Measurements from ENCODE around the gene FOSL2.

FOSL2 gene

DNA sequence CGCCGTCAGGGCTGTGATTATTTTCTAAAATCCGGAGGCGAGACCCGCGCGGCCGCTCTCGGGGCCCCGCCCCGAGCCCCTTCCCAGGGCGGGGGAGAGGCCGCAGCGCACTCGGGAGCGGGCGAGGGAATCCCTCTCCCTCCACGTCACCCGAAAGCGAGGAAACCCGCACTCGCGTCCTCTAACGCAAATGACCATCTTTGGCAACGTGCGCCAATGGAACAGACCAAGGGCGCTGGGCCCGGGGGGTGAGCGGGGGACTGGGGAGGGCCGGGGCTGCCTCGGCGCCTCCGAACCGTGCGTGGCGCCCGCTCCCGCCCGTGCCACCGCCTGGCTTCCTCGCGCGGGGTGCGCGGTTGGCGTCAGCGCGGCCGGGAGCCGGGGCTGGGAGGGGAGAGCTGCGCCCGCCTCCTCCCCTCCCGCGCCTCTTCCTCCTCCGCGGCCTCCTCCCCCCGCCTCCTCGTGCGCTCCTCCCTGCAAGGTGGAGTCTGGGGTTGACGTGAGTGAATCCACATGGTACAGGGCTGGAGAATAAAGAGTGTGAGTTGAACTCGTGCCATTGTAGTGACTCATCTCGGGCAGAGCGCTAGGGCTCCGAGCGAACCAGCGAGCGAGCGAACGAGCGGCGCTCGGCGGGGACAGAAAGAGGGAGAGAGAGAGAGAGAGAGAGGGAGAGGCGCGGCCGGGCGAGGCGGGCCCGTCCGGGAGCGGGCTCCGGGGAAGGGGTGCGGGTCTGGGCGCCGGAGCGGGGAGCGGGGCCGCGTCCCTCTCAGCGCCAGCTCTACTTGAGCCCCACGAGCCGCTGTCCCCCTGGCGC, at the start of gene FOSL2:
TSS of gene FOSL2 (plus strand) at position 562 of the 817 bp plus-strand sequence. CDS start 863 bp downstream, outside the sequence.
- peak; percentile 76 for DNase-seq

DNA sequence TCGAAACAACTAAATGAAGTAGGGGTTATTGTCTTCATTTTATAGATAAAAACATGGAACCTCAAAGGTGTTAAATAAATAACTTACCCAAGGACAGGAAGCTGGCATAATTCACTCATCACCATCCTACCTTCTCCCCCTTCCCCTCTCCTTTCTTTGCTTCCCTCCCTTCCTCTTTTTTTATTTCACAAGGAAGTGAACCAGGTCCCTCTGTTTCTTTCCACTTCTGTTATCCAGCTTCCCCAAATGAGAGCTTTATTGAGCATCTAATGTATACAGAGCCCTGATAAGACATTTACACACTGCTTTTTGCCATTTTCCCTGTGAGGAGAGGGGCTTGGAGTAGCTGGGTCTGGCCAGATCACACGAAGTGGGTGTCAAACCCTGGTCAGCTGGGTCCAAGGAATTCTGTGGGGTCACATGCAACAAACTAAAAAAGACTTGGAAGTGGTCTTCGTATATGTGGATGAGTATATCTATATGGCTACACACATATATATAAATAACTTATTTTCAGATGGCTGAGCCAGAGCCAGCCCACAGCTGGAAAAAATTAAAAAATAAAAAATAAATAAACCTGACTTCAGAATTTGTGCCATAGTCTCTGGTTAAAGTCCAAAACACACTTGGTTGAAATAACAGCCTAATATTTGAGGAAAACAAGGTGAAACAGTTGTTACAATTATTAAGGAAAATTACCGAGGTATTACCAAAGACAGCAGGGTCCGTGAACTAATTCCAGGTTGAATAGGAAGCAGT, 49.3 kb upstream of the FOSL2 start:
- DNase-seq = no peak

DNA sequence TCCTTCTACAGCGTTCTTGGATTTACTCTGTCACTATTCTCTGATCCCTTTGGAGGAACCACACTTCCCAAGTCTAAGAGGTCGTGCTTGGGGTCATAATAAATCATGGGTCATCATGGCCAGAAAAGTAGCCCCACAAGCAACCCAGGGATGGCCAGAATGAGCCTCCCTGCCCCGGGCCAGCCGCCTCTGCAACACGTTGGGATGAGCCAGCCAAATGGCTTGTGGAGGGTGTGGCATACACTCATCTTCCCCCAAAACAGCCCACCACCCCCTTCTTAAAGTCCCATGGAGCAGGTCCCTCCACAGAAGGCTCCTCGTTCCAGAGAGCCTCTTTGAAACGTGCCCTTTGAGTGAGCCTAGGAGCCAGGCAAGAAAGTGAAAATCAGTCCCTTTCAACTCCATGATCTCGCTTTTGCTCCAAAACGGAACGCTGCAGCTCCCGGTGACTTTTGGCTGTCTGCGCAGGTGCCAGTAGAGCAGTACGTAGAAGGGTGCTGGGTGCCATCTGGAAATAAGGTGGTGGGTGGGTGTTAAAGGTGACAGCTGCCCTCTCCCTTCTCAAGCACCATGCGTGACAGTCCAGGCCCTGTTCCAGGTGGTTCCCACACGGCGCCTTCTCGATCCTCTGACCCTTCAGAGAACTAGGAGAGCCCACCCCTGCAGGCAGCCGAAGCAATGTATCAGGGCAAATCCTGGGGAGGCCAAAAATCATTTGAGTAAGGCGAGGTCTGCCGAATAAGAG, 48.5 kb upstream of the FOSL2 start:
- no peak for DNase-seq

DNA sequence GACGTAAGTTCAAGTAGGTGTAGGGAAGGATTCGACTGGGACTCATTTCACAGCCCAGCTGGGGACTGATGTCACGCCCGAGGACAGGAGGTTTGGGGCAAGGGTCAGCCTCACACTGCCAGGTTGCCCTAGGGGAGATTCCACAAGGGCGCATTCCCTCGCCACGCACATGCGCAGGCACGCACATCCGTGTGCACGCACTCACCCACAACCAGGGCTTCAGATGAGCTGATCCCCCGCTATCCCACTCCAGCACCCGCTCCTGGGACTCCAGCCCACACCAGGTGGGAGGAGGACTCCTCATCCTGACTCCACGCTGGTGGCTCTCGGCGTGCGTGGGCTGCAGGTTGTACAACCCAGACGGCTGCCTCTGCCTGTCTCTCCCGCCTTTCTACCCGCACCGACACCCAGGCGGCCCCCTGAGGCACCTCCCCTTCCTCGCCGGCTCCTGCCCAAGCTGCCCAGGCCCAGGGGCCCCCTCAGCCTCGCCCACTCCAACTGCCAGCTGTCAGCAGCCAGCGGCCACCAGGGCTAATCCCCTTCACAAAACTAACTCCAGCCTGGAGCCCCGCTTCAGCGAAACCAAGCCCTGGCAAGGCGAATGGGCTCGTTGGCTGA, 47.8 kb upstream of the FOSL2 start:
- DNase-seq = no peak

DNA sequence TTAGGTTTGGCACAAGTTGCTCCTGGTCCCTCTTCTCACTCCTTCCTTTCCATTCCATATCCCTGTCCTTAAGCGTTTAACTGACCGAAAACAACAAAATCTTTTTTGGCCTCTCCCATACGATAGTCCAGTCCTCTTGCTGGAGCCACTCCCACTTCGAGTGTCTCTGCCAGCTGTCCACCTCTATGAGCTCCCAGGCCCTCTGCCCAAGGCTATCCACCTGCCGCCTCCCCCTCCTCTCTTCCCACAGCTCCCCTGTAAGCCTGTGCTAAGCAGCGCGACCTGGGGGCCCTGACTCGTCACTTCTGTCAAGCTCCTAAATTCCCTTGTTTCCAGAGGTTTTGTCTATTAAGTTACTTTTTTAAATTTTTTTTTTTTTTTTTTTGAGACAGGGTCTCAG, 47.0 kb upstream of the FOSL2 start:
- no peak for DNase-seq

DNA sequence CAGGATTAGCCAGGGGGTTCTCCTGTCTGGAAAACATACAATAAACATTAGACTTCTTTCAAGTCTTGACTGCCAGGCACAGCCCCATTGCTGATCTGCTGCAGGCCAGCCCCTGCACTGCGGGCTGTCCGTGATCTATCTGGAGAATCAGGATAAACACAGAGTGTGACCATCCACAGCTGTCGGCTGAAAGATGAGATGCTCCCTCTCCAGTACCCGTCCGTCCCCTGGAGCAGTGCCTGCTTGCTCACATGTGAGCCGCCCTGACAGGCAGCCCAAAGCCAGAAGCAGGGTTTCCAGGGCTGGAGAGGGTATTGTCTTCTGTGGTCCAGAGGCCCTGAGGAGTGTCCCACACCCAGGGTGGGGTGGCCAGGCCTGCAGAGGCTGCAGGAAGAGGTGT, 46.1 kb upstream of the FOSL2 start:
- no peak for DNase-seq

DNA sequence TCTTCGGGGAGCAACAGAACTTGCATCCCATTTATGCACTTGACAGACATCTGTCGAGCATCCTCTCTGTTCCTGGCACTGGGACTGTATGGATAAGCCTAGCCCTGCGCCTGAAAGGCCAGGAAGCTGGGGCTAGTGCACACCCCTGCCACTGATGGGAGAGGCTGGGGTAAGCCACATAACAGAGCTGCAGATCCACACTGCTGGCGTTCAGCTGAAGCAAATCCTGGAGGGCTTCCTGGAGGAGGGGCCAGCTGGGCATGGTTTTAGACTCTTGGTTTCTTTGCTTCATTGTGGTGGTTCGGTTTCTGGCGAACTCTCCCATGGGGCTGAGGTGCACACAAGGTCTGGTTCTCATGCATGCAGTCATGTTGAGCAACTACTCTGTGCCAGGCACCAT, 45.5 kb upstream of the FOSL2 start:
- no peak for DNase-seq

DNA sequence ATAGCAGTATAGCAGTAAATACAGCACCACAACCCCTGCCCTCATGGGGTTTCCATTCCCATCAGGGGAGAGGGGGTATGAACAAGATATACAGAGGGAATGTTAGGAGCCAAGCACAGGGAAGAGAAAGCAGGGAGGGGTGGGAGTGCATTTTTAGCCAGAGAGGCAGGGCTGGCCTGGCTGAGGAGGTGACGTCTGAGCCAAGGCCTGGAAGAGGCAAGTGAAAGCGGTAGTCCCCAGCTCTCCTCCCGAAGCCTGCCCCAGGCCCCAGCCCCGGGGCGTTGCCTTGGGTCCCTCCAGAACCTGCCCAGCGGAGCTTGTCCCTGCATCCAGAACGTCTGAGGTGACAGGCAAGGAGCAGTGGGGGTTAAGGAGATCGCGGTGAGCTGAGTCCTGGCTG, 45.1 kb upstream of the FOSL2 start:
- DNase-seq = no peak

DNA sequence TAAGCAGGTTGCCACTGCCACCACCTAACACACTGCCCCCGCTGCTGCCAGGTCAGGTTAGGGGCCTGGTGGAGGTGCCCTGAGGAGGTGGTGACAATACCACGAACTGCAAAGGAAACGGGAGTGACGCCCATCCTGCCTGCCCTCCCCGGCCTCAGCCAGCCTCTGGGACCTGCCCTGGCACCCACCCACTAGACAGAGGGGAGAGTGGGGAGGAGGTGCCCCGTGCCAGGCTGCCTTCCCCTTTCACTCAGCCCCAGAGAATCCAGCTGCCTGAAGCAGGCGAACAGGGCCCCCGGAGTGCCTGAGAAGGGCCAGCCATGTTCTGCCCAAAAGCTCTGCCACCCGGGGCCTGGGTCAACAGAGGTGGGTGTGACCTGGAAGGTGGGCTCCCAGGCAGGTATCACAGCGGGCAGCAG, 44.5 kb upstream of the FOSL2 start:
- DNase-seq = no peak

DNA sequence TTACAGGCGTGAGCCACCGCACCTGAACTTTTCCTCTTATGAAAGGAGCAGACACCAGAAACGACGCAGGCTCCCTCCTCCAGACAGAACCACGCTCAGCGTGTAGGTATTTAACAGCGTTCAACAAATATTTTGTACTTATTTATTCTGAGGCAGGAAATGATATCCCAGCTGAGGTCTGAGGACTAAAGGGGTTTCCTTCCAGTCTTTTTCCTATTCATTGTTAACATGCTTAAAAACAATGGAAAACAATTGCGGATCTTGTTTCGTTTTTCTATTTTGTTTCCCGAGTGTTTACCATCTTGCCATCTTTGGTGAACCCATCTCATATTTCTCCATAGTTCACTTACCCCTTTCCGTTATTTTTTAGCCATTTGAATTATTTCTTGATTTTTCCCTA, 43.7 kb upstream of the FOSL2 start:
- DNase-seq = no peak

DNA sequence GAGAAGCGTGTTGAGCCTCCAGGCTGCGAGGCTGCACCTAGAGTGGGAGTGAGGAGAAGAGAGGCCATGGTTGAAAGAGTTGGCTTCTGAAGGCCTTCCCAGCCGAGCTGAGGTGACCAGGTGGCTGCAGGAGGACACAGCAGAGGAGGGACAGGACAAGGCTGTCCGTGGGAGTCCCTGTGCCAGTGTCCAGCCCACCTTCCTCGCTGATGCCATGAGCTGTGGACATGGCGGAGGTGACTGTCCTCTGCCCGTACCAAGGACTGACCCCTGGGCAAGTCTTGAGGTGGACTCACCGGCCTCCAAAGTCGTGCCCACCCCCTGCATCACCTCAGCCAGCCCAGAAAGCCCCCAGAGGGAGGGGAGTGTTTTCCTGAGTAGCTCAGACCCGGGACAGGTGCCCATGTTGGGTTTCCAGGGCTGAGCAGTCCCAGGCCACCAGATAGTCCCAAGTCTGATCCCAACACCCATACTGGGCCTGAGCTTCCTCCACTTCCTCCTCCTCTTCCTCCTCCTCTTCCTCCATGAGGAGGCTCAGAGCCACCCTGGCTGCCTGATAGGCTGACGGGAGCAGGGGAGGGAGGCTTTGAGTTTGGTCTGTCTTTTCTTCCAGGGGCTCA, 43.0 kb upstream of the FOSL2 start:
- no peak for DNase-seq

DNA sequence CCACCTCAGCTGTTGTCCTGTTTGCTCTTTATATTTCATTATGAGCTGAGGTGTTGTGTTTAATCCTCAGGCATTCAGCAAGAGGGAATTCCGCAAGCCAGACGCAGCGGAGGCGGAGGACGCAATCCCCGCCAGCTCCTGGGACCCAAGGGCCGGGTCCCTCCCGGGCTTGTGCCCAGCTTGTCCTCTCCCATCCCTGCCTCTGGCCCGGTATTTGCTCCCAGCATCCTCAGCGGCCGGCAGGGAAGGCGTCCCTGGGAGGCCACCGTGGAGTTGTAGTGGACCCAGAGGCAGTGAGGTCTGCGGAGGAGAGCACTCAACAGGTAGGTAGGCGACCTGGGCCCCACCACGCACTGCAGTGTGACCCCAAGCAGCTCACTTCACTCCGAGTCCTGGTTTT, 42.5 kb upstream of the FOSL2 start:
- DNase-seq = no peak

DNA sequence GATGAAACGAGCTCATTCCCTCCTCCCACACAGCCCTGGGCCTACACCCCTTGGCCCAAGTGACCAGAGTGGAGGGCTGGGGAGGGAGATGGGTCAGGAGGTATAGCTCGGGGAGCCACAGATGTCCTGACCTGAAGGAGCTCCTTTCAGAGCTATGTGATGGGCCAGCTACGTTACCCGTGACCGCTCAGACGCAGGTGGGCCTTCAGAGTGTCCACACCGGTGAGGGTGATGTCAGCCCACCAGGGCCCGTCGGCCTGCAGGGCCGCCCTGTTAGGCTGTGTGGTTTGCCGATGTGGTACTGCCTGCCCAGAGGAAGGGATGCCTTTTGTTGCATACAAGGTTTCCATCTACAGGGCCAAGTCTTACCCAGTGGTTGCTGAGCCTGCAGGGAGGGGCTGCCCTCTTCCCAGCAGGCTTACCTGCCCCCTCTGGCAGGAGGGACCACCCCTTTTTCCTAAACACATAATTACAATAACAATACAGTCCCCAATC, 41.8 kb upstream of the FOSL2 start:
- DNase-seq = no peak

DNA sequence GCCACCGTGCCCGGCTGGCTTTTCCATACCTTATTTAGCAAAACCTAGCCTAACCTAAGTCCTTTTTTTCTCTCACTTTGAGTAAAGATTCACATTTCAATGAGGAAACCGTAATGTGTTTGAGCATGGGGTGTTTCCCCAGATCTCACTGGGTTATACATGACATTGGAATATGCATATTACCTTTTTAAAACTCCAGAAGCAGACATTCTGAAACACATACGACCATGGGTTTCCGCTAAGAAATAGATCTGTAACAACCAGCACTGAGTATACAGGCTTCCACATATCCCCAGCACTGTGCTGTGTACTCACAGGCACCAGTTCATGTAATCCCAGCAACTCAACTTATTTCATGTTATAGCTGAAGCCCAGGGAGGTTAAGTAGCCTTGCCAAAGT, 41.0 kb upstream of the FOSL2 start:
- DNase-seq = no peak

DNA sequence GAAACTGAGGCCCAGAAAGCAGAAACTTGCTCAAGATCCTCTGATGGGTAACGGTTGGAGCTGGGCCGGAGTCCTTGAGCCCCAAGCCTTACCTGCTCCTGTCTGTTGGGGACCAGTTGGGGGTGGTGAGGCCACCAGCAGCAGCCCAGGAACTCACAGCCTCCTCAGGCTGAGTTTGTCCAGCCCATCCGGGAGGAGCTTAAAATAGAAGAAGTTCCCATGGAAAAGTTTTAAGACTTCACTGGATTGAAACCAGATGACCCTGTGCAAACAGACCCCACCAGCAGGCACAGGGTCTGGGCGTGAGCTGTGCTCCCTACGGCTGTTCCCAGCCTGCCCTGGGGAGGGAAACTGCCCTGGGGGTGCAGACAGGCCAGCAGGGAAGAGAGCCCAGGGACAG, 40.6 kb upstream of the FOSL2 start:
- no peak for DNase-seq

DNA sequence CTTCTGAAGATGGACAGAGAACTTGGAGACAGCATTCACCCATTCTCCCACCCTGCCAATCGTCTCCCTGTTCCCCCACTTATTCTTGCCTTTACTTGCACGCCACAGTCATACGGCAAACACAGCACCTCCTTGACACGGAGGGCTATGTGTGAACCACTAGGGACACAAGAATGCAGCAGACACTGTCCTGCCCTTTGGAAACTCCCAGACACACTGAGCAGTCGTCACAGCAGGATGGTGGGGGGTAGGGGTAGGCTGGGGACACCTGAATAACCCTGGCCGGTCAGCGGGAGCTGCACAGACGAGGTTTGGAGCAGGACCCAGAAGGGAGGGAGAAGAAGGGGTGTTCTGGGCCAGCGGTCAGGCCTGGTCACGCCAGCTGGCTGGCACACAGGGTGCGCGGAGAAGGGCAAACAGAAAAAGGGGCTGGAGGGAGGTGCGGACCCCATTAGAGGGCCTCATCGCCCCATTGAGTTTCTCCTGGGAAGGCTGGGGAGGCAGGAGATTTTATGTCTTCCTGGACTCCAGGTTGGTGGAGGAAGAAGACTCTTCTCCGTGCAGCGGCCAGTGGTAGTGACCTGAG, 40.0 kb upstream of the FOSL2 start:
- no peak for DNase-seq

DNA sequence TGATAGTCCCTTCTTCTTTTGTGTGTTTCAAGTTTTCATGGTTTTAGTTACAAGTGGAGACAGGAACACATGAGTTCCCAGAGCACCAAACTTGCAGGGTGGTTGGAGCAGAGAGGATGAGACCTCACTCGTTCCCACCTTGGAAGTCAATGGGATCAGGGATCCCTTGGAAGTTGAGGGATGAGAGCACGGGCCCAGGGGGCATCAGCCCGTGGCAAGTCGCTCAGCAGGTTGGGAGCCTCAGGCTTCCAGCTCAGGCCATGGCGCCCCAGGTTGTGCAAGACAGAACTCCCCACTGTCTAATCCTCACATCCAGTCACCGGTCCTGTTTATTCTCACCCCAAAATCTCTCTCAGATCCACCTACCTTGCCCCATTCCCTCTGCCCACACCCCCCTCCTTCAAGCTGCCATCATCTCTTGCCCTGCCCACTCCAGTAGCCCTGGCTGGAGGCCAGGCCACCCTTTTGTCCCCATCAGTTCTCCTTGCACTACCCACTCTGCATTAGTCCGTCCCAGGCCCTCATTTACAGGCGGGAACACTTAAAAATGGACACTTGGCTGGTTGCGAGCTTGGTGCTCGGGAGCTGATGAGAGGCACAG, 37.6 kb upstream of the FOSL2 start:
- DNase-seq = no peak

DNA sequence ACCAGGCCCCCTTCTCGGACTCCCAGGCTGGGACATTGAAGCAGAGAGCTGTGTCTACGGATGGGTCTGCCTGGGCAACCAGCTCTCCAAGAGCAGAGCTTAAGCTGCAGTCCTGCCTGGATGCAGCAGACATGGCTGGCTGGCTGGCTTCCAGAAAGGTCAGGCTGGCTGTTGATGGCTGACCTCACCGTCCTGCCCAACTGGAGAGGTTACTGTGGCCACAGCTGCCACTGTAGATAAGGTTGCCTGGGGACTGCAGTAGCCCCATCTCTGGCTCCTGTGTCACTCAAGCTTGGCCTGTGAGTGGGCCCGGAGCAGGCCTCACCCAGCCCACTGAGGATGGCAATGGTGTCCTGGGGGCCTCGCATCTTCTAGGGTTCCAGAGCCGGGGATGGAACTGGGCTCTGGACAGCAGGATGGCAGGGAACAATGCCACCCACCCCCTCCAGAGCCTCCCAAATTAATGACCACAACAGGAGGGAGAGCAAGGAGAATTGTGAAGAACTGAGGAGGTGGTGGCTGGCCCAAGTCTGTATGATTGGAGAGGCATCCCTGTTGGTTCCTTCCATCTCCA, 37.0 kb upstream of the FOSL2 start:
- no peak for DNase-seq

DNA sequence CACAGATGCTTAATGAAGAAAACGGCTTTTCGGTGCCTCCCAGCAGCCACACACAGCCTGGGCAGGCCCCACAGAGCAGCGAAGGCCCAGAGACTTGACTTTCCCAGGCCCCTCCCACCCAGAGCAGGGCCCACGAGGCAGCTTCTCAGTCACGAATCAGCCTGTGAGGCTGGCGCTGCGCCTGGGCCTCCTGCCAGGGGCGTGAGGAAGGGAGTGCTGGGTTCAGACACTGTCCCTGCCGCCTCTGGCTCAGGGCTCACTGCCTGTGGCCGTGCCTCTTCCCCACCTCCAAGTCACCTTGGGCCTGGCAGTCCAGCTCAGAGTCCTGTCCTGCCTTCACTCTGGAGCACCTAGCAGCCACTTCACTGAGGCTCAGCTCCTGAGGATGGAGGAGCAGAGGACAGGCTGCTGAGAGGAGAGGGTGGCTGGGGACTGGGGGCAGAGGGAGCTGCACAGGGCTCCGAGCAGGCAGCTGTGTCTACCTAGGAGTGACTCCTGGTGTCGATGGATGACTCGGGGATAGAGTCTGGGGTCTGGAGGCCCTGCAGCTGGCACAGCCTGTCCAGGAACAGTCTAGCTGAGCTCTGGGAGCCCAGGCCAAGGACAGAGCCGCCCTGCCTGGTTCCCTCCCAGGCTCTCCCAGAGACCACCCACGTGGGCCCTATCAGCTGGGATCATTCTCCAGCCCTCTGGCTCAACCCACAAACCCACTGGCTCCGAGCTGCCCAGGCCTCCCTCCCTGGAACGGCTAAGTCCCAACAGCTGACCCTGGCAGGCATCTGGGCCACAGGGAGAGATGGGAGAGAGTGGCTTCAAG, 36.4 kb upstream of the FOSL2 start:
- DNase-seq = peak; percentile 61

DNA sequence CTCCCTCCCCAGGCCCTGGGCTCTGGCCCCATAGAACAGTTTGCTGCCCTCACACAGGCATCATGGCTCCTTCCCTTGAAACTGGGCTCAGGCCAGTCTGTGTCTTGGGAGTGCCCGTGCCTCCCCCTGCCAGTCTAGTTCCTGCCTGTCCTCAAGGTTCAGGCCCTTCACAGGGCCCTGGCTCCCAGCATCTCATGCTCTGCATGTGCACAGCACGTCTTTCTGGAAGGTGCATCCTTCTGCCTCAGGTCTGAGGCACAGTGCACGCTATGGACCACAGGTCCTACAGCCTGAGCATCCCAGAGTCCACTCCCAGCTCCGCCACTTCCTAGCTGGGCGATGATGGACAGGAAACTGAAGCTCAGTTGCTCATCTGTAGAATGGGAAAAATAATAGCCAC, 35.6 kb upstream of the FOSL2 start:
- no peak for DNase-seq

Data from NCI-H1092 (cell line).